ENCODE measurements around the gene ULK2.

ULK2 gene

DNA sequence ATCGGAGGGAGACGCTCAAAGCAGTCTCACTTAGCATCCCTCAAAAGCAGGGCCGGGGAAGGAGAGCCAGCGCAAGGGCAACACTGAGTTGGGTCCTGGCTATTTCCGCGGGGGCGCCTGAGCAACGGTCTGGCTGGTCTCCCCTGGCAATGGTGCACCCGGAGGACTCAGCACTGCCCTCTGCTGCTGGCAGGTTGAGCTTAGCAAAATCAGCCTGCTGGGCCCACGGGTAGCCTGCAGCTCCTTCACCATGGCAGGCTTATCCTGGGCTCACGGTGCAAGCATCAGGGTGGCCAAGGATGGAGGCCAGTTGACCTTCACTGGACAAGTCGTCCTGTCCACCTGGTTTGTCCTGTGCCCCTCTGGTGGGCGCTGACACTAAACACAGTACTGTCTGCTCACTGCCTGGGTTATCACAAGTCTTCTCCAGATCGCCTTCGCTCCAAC is 105.2 kb downstream of the ULK2 start:
- CTCF ChIA-PET: interaction anchor here (0.6 to 10.1 kb wide), 53 partner anchors 9 to 513 kb away, joined by 3 to 173 read pairs (median 4); partner anchors contain the start of genes ALDH3A1, ALDH3A2, B9D1 and SPECC1
- H3K4me1 ChIP-seq (ENCODE audit: control insufficient read depth, insufficient read depth, low read length): no peaks in the 10 kb centered on the region
- no peaks in the 10 kb centered on the region for H3K9me3 ChIP-seq (ENCODE audit: control insufficient read depth, insufficient read depth, low read depth, low read length)
- TF ChIP-seq ZNF654 (tag by site-specific recombination; IDR thresholded peaks at IDR 0.05; ENCODE audit: low read depth) (peak; percentile 57), EGR2 (tag by site-specific recombination; IDR thresholded peaks at IDR 0.05; ENCODE audit: low read depth) (peak; percentile 6; the same call in 1 of the 2 replicates), ZFP69B (tag by site-specific recombination; IDR thresholded peaks at IDR 0.05) (peak; percentile 88), ZFHX2 (tag by site-specific recombination; conservative IDR thresholded peaks at IDR 0.05) (peak; percentile 32), ZNF48 (tag by site-specific recombination; IDR thresholded peaks at IDR 0.05) (no peak), BCL11B (tag by site-specific recombination; IDR thresholded peaks at IDR 0.05; ENCODE audit: low read depth) (no peak), ZNF10 (tag by site-specific recombination; IDR thresholded peaks at IDR 0.05) (peak; percentile 87), TCF7L2 (IDR thresholded peaks at IDR 0.05; ENCODE audit: borderline replicate concordance, low read depth, low read length) (no peak), ZNF335 (tag by site-specific recombination; conservative IDR thresholded peaks at IDR 0.05) (peak; percentile 52), ZNF600 (tag by site-specific recombination; IDR thresholded peaks at IDR 0.05) (0 out of 2 replicates have a peak, but pooled peaks have one; percentile 33), ZIC2 (tag by site-specific recombination; IDR thresholded peaks at IDR 0.05) (peak; percentile 30)
- TF ChIP-seq, protein P1, sequence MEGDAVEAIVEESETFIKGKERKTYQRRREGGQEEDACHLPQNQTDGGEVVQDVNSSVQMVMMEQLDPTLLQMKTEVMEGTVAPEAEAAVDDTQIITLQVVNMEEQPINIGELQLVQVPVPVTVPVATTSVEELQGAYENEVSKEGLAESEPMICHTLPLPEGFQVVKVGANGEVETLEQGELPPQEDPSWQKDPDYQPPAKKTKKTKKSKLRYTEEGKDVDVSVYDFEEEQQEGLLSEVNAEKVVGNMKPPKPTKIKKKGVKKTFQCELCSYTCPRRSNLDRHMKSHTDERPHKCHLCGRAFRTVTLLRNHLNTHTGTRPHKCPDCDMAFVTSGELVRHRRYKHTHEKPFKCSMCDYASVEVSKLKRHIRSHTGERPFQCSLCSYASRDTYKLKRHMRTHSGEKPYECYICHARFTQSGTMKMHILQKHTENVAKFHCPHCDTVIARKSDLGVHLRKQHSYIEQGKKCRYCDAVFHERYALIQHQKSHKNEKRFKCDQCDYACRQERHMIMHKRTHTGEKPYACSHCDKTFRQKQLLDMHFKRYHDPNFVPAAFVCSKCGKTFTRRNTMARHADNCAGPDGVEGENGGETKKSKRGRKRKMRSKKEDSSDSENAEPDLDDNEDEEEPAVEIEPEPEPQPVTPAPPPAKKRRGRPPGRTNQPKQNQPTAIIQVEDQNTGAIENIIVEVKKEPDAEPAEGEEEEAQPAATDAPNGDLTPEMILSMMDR (tag by site-specific recombination; IDR thresholded peaks at IDR 0.05): peak; percentile 79
- TF ChIP-seq, protein P2, sequence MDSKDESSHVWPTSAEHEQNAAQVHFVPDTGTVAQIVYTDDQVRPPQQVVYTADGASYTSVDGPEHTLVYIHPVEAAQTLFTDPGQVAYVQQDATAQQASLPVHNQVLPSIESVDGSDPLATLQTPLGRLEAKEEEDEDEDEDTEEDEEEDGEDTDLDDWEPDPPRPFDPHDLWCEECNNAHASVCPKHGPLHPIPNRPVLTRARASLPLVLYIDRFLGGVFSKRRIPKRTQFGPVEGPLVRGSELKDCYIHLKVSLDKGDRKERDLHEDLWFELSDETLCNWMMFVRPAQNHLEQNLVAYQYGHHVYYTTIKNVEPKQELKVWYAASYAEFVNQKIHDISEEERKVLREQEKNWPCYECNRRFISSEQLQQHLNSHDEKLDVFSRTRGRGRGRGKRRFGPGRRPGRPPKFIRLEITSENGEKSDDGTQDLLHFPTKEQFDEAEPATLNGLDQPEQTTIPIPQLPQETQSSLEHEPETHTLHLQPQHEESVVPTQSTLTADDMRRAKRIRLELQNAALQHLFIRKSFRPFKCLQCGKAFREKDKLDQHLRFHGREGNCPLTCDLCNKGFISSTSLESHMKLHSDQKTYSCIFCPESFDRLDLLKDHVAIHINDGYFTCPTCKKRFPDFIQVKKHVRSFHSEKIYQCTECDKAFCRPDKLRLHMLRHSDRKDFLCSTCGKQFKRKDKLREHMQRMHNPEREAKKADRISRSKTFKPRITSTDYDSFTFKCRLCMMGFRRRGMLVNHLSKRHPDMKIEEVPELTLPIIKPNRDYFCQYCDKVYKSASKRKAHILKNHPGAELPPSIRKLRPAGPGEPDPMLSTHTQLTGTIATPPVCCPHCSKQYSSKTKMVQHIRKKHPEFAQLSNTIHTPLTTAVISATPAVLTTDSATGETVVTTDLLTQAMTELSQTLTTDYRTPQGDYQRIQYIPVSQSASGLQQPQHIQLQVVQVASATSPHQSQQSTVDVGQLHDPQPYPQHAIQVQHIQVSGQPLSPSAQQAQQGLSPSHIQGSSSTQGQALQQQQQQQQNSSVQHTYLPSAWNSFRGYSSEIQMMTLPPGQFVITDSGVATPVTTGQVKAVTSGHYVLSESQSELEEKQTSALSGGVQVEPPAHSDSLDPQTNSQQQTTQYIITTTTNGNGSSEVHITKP (tag by site-specific recombination; IDR thresholded peaks at IDR 0.05): peak; percentile 99
- TF ChIP-seq, protein P3, sequence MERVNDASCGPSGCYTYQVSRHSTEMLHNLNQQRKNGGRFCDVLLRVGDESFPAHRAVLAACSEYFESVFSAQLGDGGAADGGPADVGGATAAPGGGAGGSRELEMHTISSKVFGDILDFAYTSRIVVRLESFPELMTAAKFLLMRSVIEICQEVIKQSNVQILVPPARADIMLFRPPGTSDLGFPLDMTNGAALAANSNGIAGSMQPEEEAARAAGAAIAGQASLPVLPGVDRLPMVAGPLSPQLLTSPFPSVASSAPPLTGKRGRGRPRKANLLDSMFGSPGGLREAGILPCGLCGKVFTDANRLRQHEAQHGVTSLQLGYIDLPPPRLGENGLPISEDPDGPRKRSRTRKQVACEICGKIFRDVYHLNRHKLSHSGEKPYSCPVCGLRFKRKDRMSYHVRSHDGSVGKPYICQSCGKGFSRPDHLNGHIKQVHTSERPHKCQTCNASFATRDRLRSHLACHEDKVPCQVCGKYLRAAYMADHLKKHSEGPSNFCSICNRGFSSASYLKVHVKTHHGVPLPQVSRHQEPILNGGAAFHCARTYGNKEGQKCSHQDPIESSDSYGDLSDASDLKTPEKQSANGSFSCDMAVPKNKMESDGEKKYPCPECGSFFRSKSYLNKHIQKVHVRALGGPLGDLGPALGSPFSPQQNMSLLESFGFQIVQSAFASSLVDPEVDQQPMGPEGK (tag by site-specific recombination; IDR thresholded peaks at IDR 0.05): peak; percentile 64; the same call in 1 of the 2 replicates
- no peak overlapping the region for H3K4me3 ChIP-seq (ENCODE audit: low read depth, low read length)
- H3K36me3 ChIP-seq (ENCODE audit: control insufficient read depth in 2 of 2, insufficient read depth in 1 of 2, low read length in 2 of 2): no peaks in the 10 kb centered on the region
- no peak overlapping the region for H3K27ac ChIP-seq (ENCODE audit: extremely low read depth, low read depth, low read length)
- POLR2A ChIA-PET: interaction anchor here (0.7 to 2.0 kb wide), 5 partner anchors 18 to 400 kb away, joined by 3 to 9 read pairs (median 8); partner anchors contain the start of genes ALDH3A2 and B9D1

DNA sequence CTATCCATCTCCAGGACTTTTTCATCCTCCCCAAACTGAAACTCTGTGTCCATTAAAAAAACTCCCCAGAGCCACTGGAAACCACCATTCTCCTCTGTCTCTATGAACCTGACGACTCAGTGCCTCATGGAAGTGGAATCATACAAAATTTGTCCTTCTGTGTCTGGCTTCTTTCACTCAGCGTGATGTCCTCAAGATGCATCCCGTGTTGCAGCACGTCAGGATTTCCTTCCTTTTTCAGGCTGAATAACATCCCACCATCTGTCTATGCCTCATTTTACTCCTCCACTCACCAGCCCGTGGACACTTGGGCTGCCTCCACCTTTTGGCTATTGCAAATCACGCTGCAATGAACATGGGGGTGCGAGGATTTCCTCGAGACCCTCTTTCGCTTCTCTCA is 107.0 kb downstream of the ULK2 start:
- Histone ChIP-seq H3K9me3 (ENCODE audit: control insufficient read depth, insufficient read depth, low read depth, low read length) (no peaks in the 10 kb centered on the region), H3K27ac (ENCODE audit: extremely low read depth, low read depth, low read length) (no peak overlapping the region), H3K36me3 (ENCODE audit: control insufficient read depth in 2 of 2, insufficient read depth in 1 of 2, low read length in 2 of 2) (no peaks in the 10 kb centered on the region), H3K4me3 (ENCODE audit: low read depth, low read length) (no peak overlapping the region), H3K4me1 (ENCODE audit: control insufficient read depth, insufficient read depth, low read length) (no peaks in the 10 kb centered on the region)
- ChIA-PET CTCF (interaction anchor here (0.6 to 10.1 kb wide), 6 partner anchors 17 to 398 kb away, joined by 3 to 173 read pairs (median 54); partner anchors contain the start of gene B9D1), POLR2A (interaction anchor here (1.2 kb wide), 1 partner anchor 16 kb away, joined by 5 read pairs; no protein-coding TSS in a partner anchor)
- TF ChIP-seq ZFP41 (tag by site-specific recombination; IDR thresholded peaks at IDR 0.05; ENCODE audit: borderline replicate concordance) (no peak), ZFP69B (tag by site-specific recombination; IDR thresholded peaks at IDR 0.05) (no peak), ZNF610 (tag by site-specific recombination; IDR thresholded peaks at IDR 0.05; ENCODE audit: borderline replicate concordance) (no peak), ZNF146 (tag by site-specific recombination; IDR thresholded peaks at IDR 0.05) (no peak), ZNF138 (tag by site-specific recombination; IDR thresholded peaks at IDR 0.05; ENCODE audit: borderline replicate concordance) (no peak)
- TF ChIP-seq, protein P3 (tag by site-specific recombination; IDR thresholded peaks at IDR 0.05): no peak
- TF ChIP-seq, protein P4, sequence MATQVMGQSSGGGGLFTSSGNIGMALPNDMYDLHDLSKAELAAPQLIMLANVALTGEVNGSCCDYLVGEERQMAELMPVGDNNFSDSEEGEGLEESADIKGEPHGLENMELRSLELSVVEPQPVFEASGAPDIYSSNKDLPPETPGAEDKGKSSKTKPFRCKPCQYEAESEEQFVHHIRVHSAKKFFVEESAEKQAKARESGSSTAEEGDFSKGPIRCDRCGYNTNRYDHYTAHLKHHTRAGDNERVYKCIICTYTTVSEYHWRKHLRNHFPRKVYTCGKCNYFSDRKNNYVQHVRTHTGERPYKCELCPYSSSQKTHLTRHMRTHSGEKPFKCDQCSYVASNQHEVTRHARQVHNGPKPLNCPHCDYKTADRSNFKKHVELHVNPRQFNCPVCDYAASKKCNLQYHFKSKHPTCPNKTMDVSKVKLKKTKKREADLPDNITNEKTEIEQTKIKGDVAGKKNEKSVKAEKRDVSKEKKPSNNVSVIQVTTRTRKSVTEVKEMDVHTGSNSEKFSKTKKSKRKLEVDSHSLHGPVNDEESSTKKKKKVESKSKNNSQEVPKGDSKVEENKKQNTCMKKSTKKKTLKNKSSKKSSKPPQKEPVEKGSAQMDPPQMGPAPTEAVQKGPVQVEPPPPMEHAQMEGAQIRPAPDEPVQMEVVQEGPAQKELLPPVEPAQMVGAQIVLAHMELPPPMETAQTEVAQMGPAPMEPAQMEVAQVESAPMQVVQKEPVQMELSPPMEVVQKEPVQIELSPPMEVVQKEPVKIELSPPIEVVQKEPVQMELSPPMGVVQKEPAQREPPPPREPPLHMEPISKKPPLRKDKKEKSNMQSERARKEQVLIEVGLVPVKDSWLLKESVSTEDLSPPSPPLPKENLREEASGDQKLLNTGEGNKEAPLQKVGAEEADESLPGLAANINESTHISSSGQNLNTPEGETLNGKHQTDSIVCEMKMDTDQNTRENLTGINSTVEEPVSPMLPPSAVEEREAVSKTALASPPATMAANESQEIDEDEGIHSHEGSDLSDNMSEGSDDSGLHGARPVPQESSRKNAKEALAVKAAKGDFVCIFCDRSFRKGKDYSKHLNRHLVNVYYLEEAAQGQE (tag by site-specific recombination; IDR thresholded peaks at IDR 0.05): no peak
